SK-N-SH (cell line): Measurements from ENCODE around the gene ZNF22. TPM values are rescaled to one million over a fixed set of nuclear protein-coding genes. Genes with fewer than 3 reads are reported as not detected.

ENCODE experiments used
- CTCF ChIA-PET: fragments of 300-600, 350-600 bp; formaldehyde crosslinking; extraction: SDS; loops from one replicate; lab custom pipeline; 2021; lab: Yijun Ruan, JAX
- POLR2A ChIA-PET: fragments of 350-600 bp; sonication (Branson Sonifier 250); formaldehyde crosslinking; extraction: SDS; loops from one replicate; lab custom pipeline; 2020; ENCODE audit warnings: antibody characterized with exemption, inconsistent platforms; lab: Yijun Ruan, JAX
- DNase-seq: peaks from one replicate; pipeline ENCODE4 v3.0.0; 2012
- H2AFZ ChIP-seq: fragments of 200-600 bp; sonication (generic); 2 replicates; pipeline ENCODE4 v1.8.1; 2016; ENCODE audit warnings: antibody characterized with exemption, mild to moderate bottlenecking, low read depth
- H3F3A ChIP-seq: fragments of 200-600 bp; sonication (generic); replicated peaks from 2 replicates; pipeline ENCODE3; 2016; ENCODE audit warnings: antibody characterized with exemption, mild to moderate bottlenecking; ENCODE audit not compliant: insufficient read depth
- H3K27ac ChIP-seq, 2 experiments: fragments of 200-500 bp in 1 of 2; fragments of 200-600 bp in 1 of 2; sonication (Bioruptor generic) in 1 of 2; sonication (generic), shearing (Covaris generic) in 1 of 2; 2 replicates each; pipeline versions ENCODE4 v1.5.1 to v1.6.1; 2014 to 2016; ENCODE audit warnings: low read depth in 2 of 2, inconsistent platforms in 1 of 2, low read length in 1 of 2, mild to moderate bottlenecking in 1 of 2, mixed read lengths in 1 of 2
- H3K27me3 ChIP-seq: fragments of 200-600 bp; sonication (generic), shearing (Covaris generic); 2 replicates; pipeline ENCODE4 v1.6.1; 2016; ENCODE audit warnings: mixed run types; ENCODE audit not compliant: insufficient read depth
- H3K36me3 ChIP-seq, 2 experiments: fragments of 200-500 bp in 1 of 2; fragments of 200-600 bp in 1 of 2; sonication (Bioruptor generic) in 1 of 2; sonication (generic) in 1 of 2; replicated peaks in 1 of 2; 2 replicates each; pipeline versions ENCODE3 to v1.5.1; 2014 to 2016; ENCODE audit warnings: low read length in 1 of 2, mild to moderate bottlenecking in 1 of 2; ENCODE audit not compliant: insufficient read depth in 2 of 2, control insufficient read depth in 1 of 2
- H3K4me1 ChIP-seq, 2 experiments: fragments of 200-500 bp in 1 of 2; fragments of 200-600 bp in 1 of 2; sonication (Bioruptor generic) in 1 of 2; sonication (generic), shearing (Covaris generic) in 1 of 2; 2 replicates each; pipeline versions ENCODE4 v1.5.1 to v1.6.1; 2014 to 2016; ENCODE audit warnings: low read depth in 1 of 2, low read length in 1 of 2, mixed run types in 1 of 2; ENCODE audit not compliant: insufficient read depth in 2 of 2, control insufficient read depth in 1 of 2
- H3K4me2 ChIP-seq: fragments of 200-600 bp; sonication (generic), shearing (Covaris generic); 2 replicates; pipeline ENCODE4 v1.6.1; 2017; ENCODE audit warnings: mixed run types
- H3K4me3 ChIP-seq, 2 experiments: fragments of 200-500 bp in 1 of 2; fragments of 200-600 bp in 1 of 2; sonication (Bioruptor generic) in 1 of 2; sonication (generic), shearing (Covaris generic) in 1 of 2; 2 replicates each; pipeline versions ENCODE4 v1.5.1 to v1.8.1; 2014 to 2016; ENCODE audit warnings: low read depth in 2 of 2, inconsistent platforms in 1 of 2, low read length in 1 of 2, mild to moderate bottlenecking in 1 of 2, mixed read lengths in 1 of 2, moderate library complexity in 1 of 2
- H3K79me2 ChIP-seq: fragments of 200-600 bp; sonication (generic); 2 replicates; pipeline ENCODE4 v1.8.1; 2017; ENCODE audit warnings: mild to moderate bottlenecking; ENCODE audit not compliant: insufficient read depth
- H3K9ac ChIP-seq: fragments of 200-600 bp; sonication (generic); 2 replicates; pipeline ENCODE4 v1.6.1; 2017; ENCODE audit warnings: mixed run types
- H3K9me2 ChIP-seq: fragments of 200-600 bp; sonication (generic); 2 replicates; pipeline ENCODE4 v1.6.1; 2017; ENCODE audit warnings: mixed run types
- H3K9me3 ChIP-seq: fragments of 200-600 bp; sonication (generic); 2 replicates; pipeline ENCODE4 v1.6.1; 2017; ENCODE audit warnings: mixed run types, mild to moderate bottlenecking, moderate library complexity
- H4K20me1 ChIP-seq: fragments of 200-600 bp; sonication (generic); 2 replicates; pipeline ENCODE4 v1.6.1; 2017; ENCODE audit warnings: mild to moderate bottlenecking, mixed run types; ENCODE audit not compliant: insufficient read depth
- CHD2 ChIP-seq: fragments of 150-350 bp; IDR thresholded peaks from 2 replicates; pipeline ENCODE4 v1.6.1; 2018; ENCODE audit warnings: low read length; ENCODE audit not compliant: partially characterized antibody
- ELF1 ChIP-seq: IDR thresholded peaks from 2 replicates; pipeline ENCODE4 v1.4.0; 2012
- FOXM1 ChIP-seq: IDR thresholded peaks from 2 replicates; pipeline ENCODE4 v1.4.0; 2012; ENCODE audit warnings: low read depth, mild to moderate bottlenecking
- GATA2 ChIP-seq: sonication (generic); formaldehyde crosslinking; IDR thresholded peaks from 2 replicates; pipeline ENCODE4 v1.5.0; 2020; ENCODE audit warnings: mild to moderate bottlenecking, missing genetic modification reagents
- IRF3 ChIP-seq: fragments of 150-350 bp; IDR thresholded peaks from 2 replicates; pipeline ENCODE4 v1.6.1; 2016; ENCODE audit warnings: mild to moderate bottlenecking, low read depth, low read length
- MAX ChIP-seq: IDR thresholded peaks from 2 replicates; pipeline ENCODE4 v1.4.0; 2012; ENCODE audit warnings: low read depth
- NRF1 ChIP-seq: IDR thresholded peaks from 2 replicates; pipeline ENCODE4 v1.6.1; 2012; ENCODE audit warnings: low read depth, mild to moderate bottlenecking, low read length
- RAD21 ChIP-seq: IDR thresholded peaks from 2 replicates; pipeline ENCODE4 v1.6.1; 2012; ENCODE audit warnings: mild to moderate bottlenecking, low read length
- REST ChIP-seq: IDR thresholded peaks from 2 replicates; pipeline ENCODE4 v1.6.1; 2012; ENCODE audit warnings: mild to moderate bottlenecking, low read depth, low read length, moderate library complexity
- TAF1 ChIP-seq: IDR thresholded peaks from 2 replicates; pipeline ENCODE4 v1.6.1; 2012; ENCODE audit warnings: low read depth, mild to moderate bottlenecking, low read length, moderate library complexity, borderline replicate concordance
- TEAD4 ChIP-seq: IDR thresholded peaks from 2 replicates; pipeline ENCODE4 v1.4.0; 2012; ENCODE audit warnings: mild to moderate bottlenecking, borderline replicate concordance; ENCODE audit not compliant: insufficient read depth
- USF1 ChIP-seq: IDR thresholded peaks from 2 replicates; pipeline ENCODE4 v1.4.0; 2012; ENCODE audit warnings: low read depth, borderline replicate concordance
- ZBTB33 ChIP-seq: IDR thresholded peaks from 2 replicates; pipeline ENCODE4 v1.4.0; 2012; ENCODE audit warnings: low read depth, borderline replicate concordance
- WGBS: methylation state at CpG from one replicate; pipeline ENCODE4 v1.1.6; 2017; ENCODE audit warnings: low lambda C conversion rate; 5-methylcytosine and 5-hydroxymethylcytosine counted together
- polyA plus RNA-seq, 3 experiments: library from polyadenylated mRNA; depleted of rRNA; stranded (reverse); fragments of >200 nt; gene quantifications; 2 replicates each; pipeline ENCODE4 v1.2.3, GENCODE V29; 2012

ZNF22 gene
- polyA plus RNA-seq, 1 of the 3 experiments (the other 2 are of a cell fraction) = 10.2 TPM

- no peaks in the 10 kb centered on the region for H3F3A ChIP-seq
- H4K20me1 ChIP-seq = no peaks in the 10 kb centered on the region
- 97% methylated on average over 7 of the region's 12 CpGs for WGBS
Measured at GRCh38 chr10:44971935-44972757, 28.6 kb upstream of the ZNF22 start.

GRCh38 chr10:44972874-44973306 lies 27.8 kb upstream of the ZNF22 start:
- Histone ChIP-seq H3K9ac (no peak overlapping the region), H3K4me3 (no peak overlapping the region), H2AFZ (no peak overlapping the region), H4K20me1 (no peaks in the 10 kb centered on the region), H3K27ac (no peak overlapping the region; a peak in 1 of 4 replicates), H3K36me3 (peaks cover 0 to 11% of the 10 kb centered on the region in 2 experiments), H3K4me1 (peaks cover 18 to 28% of the 10 kb centered on the region in 2 experiments; a peak in 3 of 4 replicates), H3K9me3 (no peaks in the 10 kb centered on the region), H3F3A (no peaks in the 10 kb centered on the region), H3K4me2 (no peak overlapping the region), H3K79me2 (peaks cover 6% of the 10 kb centered on the region), H3K9me2 (no peaks in the 10 kb centered on the region), H3K27me3 (no peaks in the 10 kb centered on the region)
- WGBS = 67% methylated on average over 1 of the region's 6 CpGs
- no peak for DNase-seq
- CTCF ChIA-PET = interaction anchor here (1.1 to 10.6 kb wide), 3 partner anchors 9 to 40 kb away, joined by 5 to 121 read pairs (median 7); no protein-coding TSS in a partner anchor
- POLR2A ChIA-PET = no interaction called here
- TF ChIP-seq NRF1 (no peak), TAF1 (no peak), MAX (no peak), ELF1 (no peak), FOXM1 (no peak), IRF3 (no peak), RAD21 (no peak), TEAD4 (no peak), ZBTB33 (no peak)

More at GRCh38 chr10:44971935-44972757, 28.6 kb upstream of the ZNF22 start:
- Histone ChIP-seq H3K4me1 (peaks cover 14 to 22% of the 10 kb centered on the region in 2 experiments; a peak in 3 of 4 replicates), H3K9me3 (no peaks in the 10 kb centered on the region), H2AFZ (no peak overlapping the region), H3K4me3 (no peak overlapping the region), H3K27ac (no peak overlapping the region; a peak in 1 of 4 replicates), H3K36me3 (peaks cover 0 to 11% of the 10 kb centered on the region in 2 experiments), H3K79me2 (no peaks in the 10 kb centered on the region), H3K9ac (no peak overlapping the region), H3K4me2 (no peak overlapping the region), H3K27me3 (no peaks in the 10 kb centered on the region), H3K9me2 (no peaks in the 10 kb centered on the region)
- ChIA-PET POLR2A (no interaction called here), CTCF (interaction anchor here (1.0 to 10.6 kb wide), 4 partner anchors 9 to 40 kb away, joined by 5 to 121 read pairs (median 6); no protein-coding TSS in a partner anchor)
- no peak for DNase-seq
- TF ChIP-seq USF1 (no peak), CHD2 (no peak), GATA2 (CRISPR knock-in tag) (no peak), REST (no peak)
